ENCODE measurements around the gene PERM1.

DNA sequence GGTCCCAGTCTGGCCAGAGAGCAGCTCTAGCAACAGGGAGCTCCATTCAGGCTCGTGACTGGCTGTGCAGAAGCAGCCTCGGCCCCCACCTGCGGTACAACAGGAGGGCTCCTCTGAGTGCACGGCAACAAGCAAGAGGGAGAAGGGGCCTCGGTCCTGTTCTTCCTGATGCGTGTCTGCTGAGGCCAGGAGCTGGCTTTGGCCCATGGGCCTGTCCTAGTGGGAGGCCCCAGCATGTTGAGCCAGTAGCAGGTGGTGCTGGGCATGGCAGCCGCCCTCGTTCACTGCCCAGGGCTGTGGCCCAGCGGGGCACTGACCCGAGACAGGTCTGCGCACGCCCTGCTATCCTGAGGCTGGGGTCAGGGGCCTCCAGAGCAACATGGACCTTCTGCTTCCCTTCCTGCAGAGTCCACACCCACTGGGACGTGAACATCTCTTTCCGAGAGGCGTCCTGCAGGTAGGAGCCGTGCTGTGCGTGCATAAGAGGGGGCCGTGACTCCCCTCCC is 51.2 kb downstream of the PERM1 start:
- TF ChIP-seq PRPF4 (IDR thresholded peaks at IDR 0.05; ENCODE audit: insufficient read depth, low read depth, low read length, poor library complexity, severe bottlenecking) (no peak), ZNF318 (IDR thresholded peaks at IDR 0.05; ENCODE audit: borderline replicate concordance in 1 of 2, low read depth in 1 of 2) (no peak), KDM1A (IDR thresholded peaks at IDR 0.05) (no peak), SIN3B (IDR thresholded peaks at IDR 0.05; ENCODE audit: low read depth) (no peak), KLF16 (IDR thresholded peaks at IDR 0.05) (no peak), HDGF (IDR thresholded peaks at IDR 0.05) (no peak), ATF1 (CRISPR knock-in tag; IDR thresholded peaks at IDR 0.05) (no peak), ATF1 (tag; IDR thresholded peaks at IDR 0.05) (no peak), YY1 (IDR thresholded peaks at IDR 0.05; ENCODE audit: borderline replicate concordance in 1 of 3, control insufficient read depth in 1 of 3, extremely low read depth in 1 of 3, insufficient read depth in 3 of 3, insufficient read length in 1 of 3, insufficient replicate concordance in 2 of 3, low read depth in 1 of 3, low read length in 2 of 3) (no peak), CBX3 (IDR thresholded peaks at IDR 0.05; ENCODE audit: borderline replicate concordance in 1 of 2, low read length in 2 of 2) (no peak), CHD2 (IDR thresholded peaks at IDR 0.05; ENCODE audit: low read depth, low read length) (no peak)
- TF ChIP-seq, protein P1, sequence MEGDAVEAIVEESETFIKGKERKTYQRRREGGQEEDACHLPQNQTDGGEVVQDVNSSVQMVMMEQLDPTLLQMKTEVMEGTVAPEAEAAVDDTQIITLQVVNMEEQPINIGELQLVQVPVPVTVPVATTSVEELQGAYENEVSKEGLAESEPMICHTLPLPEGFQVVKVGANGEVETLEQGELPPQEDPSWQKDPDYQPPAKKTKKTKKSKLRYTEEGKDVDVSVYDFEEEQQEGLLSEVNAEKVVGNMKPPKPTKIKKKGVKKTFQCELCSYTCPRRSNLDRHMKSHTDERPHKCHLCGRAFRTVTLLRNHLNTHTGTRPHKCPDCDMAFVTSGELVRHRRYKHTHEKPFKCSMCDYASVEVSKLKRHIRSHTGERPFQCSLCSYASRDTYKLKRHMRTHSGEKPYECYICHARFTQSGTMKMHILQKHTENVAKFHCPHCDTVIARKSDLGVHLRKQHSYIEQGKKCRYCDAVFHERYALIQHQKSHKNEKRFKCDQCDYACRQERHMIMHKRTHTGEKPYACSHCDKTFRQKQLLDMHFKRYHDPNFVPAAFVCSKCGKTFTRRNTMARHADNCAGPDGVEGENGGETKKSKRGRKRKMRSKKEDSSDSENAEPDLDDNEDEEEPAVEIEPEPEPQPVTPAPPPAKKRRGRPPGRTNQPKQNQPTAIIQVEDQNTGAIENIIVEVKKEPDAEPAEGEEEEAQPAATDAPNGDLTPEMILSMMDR (IDR thresholded peaks at IDR 0.05 in 2 of 3, conservative IDR thresholded peaks at IDR 0.05 in 1 of 3; ENCODE audit: insufficient read depth in 2 of 3, low read depth in 1 of 3, low read length in 3 of 3): no peak
- TF ChIP-seq, protein P2, sequence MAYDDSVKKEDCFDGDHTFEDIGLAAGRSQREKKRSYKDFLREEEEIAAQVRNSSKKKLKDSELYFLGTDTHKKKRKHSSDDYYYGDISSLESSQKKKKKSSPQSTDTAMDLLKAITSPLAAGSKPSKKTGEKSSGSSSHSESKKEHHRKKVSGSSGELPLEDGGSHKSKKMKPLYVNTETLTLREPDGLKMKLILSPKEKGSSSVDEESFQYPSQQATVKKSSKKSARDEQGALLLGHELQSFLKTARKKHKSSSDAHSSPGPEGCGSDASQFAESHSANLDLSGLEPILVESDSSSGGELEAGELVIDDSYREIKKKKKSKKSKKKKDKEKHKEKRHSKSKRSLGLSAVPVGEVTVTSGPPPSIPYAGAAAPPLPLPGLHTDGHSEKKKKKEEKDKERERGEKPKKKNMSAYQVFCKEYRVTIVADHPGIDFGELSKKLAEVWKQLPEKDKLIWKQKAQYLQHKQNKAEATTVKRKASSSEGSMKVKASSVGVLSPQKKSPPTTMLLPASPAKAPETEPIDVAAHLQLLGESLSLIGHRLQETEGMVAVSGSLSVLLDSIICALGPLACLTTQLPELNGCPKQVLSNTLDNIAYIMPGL (CRISPR knock-in tag; IDR thresholded peaks at IDR 0.05): no peak
- TF ChIP-seq, protein P3, sequence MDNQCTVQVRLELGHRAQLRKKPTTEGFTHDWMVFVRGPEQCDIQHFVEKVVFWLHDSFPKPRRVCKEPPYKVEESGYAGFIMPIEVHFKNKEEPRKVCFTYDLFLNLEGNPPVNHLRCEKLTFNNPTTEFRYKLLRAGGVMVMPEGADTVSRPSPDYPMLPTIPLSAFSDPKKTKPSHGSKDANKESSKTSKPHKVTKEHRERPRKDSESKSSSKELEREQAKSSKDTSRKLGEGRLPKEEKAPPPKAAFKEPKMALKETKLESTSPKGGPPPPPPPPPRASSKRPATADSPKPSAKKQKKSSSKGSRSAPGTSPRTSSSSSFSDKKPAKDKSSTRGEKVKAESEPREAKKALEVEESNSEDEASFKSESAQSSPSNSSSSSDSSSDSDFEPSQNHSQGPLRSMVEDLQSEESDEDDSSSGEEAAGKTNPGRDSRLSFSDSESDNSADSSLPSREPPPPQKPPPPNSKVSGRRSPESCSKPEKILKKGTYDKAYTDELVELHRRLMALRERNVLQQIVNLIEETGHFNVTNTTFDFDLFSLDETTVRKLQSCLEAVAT (IDR thresholded peaks at IDR 0.05): no peak

All from K562 (cell line).